ENCODE measurements around the gene INKA1. TPM values are rescaled to one million over a fixed set of nuclear protein-coding genes. Genes with fewer than 3 reads are reported as not detected.

Gene INKA1
- total and polyA plus RNA-seq, 9 donors, result 8.2 to 17.6 (median 11.6) TPM

- Histone ChIP-seq H3K27me3 (ENCODE audit: control insufficient read depth, insufficient read depth, low read length) (no peaks in the 10 kb centered on the region), H3K27ac (ENCODE audit: low read length) (peak overlapping the region; percentile 71), H3K9me3 (replicated peaks; ENCODE audit: control insufficient read depth, low read depth, low read length) (no peaks in the 10 kb centered on the region), H3K4me3 (ENCODE audit: low read length) (peak overlapping the region; percentile 54), H3K36me3 (ENCODE audit: control insufficient read depth, insufficient read depth, low read length) (peaks cover 21% of the 10 kb centered on the region), H3K4me1 (ENCODE audit: control insufficient read depth, insufficient read depth, low read length) (peaks cover 15% of the 10 kb centered on the region)
- DNase-seq, result peak; percentile 52
- under 1% methylated on average over 47 of the region's 50 CpGs for WGBS (ENCODE audit: insufficient coverage)
Observed at GRCh38 chr3:49785565-49786356, 17.3 kb upstream of the INKA1 start.

DNA sequence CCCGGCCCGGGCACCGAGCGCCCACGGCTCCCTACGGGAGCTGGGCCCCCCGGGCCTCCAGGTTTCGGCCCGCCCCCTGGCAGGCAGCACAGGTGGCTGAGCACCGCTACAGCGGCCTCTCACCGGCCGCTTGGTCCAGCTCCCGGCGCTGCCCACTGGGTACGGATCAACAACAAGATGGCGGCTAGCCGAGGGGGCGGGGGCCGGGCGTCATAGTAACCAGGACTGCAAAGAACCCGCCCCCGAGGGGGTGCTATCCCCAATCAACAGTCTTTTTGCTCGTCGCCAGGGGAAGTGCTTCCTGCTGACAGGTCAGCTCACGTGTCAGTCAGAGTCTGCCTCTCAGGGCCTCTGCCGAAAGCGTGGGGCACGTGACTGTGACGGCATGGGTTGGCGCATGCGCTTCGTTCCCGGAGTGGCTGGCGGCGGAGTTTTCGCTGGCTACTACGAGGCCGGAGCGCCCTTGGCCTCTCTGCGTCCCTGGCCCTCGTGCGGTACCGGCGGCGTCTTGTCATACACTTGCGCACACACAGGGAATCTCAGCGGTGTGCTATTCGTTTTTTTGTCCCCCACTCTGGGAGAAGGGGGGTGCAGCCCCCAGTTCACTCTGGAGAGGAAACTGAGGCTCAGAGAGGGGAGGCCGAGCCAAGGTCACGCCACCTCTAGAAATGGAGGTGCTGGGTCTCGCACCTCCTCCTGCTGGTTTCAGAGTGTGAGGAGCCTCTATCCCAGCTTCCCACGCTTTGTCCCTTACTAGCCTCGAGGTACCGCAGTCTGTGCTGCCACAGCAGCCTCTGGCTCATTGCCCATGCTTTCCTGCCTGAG lies 16.5 kb upstream of the INKA1 start, which contains the start of gene IP6K1:
Gene IP6K1, minus strand, starts transcription at position 186 of the 825 bp plus-strand sequence. CDS start 38,502 bp downstream, outside the sequence.
- no peaks in the 10 kb centered on the region for H3K27me3 ChIP-seq (ENCODE audit: control insufficient read depth, insufficient read depth, low read length)

DNA sequence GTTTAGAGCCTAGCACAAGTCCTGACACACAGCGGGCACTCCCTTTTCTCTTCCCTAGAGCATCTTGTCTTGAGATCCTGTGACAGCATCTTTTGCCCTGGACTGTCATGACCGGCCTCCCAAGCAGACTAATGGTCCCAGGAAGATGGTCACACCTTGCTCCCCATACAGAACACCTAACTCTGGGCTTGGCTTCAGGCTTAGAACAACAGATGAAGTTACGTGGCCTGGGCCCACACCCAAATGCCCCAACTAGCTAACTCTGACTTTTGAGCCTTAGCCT lies 15.9 kb upstream of the INKA1 start:
- peak overlapping the region; percentile 97 for H3K27ac ChIP-seq (ENCODE audit: low read length)
- DNase-seq, result no peak
- no peak overlapping the region for H3K4me3 ChIP-seq (ENCODE audit: low read length)
- H3K36me3 ChIP-seq (ENCODE audit: control insufficient read depth, insufficient read depth, low read length), result peaks cover 15% of the 10 kb centered on the region
- H3K27me3 ChIP-seq (ENCODE audit: control insufficient read depth, insufficient read depth, low read length), result no peaks in the 10 kb centered on the region
- peaks cover 15% of the 10 kb centered on the region for H3K4me1 ChIP-seq (ENCODE audit: control insufficient read depth, insufficient read depth, low read length)
- H3K9me3 ChIP-seq (replicated peaks; ENCODE audit: control insufficient read depth, low read depth, low read length), result no peaks in the 10 kb centered on the region
- WGBS (ENCODE audit: insufficient coverage), result 79% methylated on average over 2 of the region's 3 CpGs

More for the DNA sequence above, 16.5 kb upstream of the INKA1 start, which contains the start of gene IP6K1:
- peak; percentile 100 for DNase-seq
- WGBS (ENCODE audit: insufficient coverage), result 8% methylated on average over 51 of the region's 55 CpGs
- Histone ChIP-seq H3K4me3 (ENCODE audit: low read length) (peak within 1 kb of the TSS; percentile 54), H3K36me3 (ENCODE audit: control insufficient read depth, insufficient read depth, low read length) (peaks cover 17% of the 10 kb centered on the region), H3K9me3 (replicated peaks; ENCODE audit: control insufficient read depth, low read depth, low read length) (no peaks in the 10 kb centered on the region), H3K4me1 (ENCODE audit: control insufficient read depth, insufficient read depth, low read length) (peaks cover 15% of the 10 kb centered on the region), H3K27ac (ENCODE audit: low read length) (peak within 1 kb of the TSS; percentile 97)

- H3K27ac ChIP-seq (ENCODE audit: low read length), result peak overlapping the region; percentile 97
- H3K4me3 ChIP-seq (ENCODE audit: low read length), result no peak overlapping the region
- no peaks in the 10 kb centered on the region for H3K27me3 ChIP-seq (ENCODE audit: control insufficient read depth, insufficient read depth, low read length)
- WGBS (ENCODE audit: insufficient coverage), result 71% methylated on average over 4 of the region's 5 CpGs
- DNase-seq, result no peak
- peaks cover 15% of the 10 kb centered on the region for H3K4me1 ChIP-seq (ENCODE audit: control insufficient read depth, insufficient read depth, low read length)
- no peaks in the 10 kb centered on the region for H3K9me3 ChIP-seq (replicated peaks; ENCODE audit: control insufficient read depth, low read depth, low read length)
- H3K36me3 ChIP-seq (ENCODE audit: control insufficient read depth, insufficient read depth, low read length), result peaks cover 12% of the 10 kb centered on the region
Observed at GRCh38 chr3:49787536-49787935, 15.5 kb upstream of the INKA1 start.

DNA sequence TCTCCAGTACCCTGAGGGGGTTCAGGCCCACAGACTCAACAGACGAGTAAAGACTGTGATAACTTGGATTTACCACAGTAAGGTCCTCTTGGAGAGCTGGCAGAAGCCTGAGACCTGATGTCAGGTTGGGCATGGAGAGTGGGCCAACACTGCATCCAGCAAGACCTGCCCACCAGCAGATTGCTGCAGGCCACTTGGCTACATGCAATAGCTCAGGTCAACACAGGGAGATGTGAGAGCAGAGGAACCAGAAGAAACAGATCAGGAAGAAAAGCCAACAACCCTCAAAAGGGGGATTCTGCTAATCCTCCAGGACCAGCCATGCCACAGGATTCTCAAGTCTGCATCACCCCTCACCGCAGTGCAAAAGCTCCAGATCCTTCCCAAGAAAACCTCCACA lies 15.0 kb upstream of the INKA1 start:
- Histone ChIP-seq H3K4me3 (ENCODE audit: low read length) (no peak overlapping the region), H3K4me1 (ENCODE audit: control insufficient read depth, insufficient read depth, low read length) (peaks cover 15% of the 10 kb centered on the region), H3K27ac (ENCODE audit: low read length) (peak overlapping the region; percentile 97), H3K27me3 (ENCODE audit: control insufficient read depth, insufficient read depth, low read length) (no peaks in the 10 kb centered on the region), H3K36me3 (ENCODE audit: control insufficient read depth, insufficient read depth, low read length) (peaks cover 11% of the 10 kb centered on the region), H3K9me3 (replicated peaks; ENCODE audit: control insufficient read depth, low read depth, low read length) (no peaks in the 10 kb centered on the region)
- WGBS (ENCODE audit: insufficient coverage), result 100% methylated on average over 2 of the region's 2 CpGs
- DNase-seq, result no peak

DNA sequence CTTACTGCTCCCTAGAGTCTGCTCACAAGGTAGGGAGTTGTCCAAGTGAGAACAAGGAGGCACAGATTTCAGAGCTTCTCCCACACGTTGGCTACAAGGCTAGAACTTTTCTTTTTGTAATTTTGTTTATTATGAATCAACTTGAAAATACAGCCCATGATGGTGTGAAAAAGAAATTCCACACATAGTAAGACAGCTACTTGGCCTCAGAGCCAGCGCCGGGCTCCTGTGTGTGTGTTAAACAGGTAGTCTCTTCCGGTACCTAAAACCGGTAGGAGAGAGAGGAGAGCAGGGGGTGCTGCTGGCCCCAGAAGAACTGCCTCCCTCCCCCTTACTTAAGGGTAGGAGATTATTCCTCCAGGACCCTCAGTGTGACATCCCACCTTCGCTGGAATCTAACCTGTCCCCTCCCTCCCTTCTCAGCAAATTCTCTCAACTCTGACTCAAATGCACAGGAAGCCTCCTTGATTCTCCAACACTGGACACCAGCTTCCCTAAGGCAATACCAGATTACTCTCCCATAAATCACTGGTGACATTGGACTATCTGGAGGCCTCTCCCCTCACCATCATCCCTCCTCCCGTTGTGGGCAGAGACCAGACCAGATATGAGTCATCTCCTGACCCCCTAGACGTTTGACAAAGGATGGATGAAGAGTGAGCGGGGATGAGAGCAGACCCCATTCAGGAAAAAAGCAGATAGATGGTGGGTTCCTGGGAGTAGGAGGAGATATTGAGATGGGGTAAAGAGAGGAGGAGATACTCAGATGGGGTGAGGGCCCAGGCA lies 12.2 kb upstream of the INKA1 start:
- Histone ChIP-seq H3K27ac (ENCODE audit: low read length) (no peak overlapping the region), H3K27me3 (ENCODE audit: control insufficient read depth, insufficient read depth, low read length) (no peaks in the 10 kb centered on the region), H3K4me1 (ENCODE audit: control insufficient read depth, insufficient read depth, low read length) (peaks cover 7% of the 10 kb centered on the region), H3K36me3 (ENCODE audit: control insufficient read depth, insufficient read depth, low read length) (no peaks in the 10 kb centered on the region), H3K4me3 (ENCODE audit: low read length) (no peak overlapping the region), H3K9me3 (replicated peaks; ENCODE audit: control insufficient read depth, low read depth, low read length) (no peaks in the 10 kb centered on the region)
- 48% methylated on average over 2 of the region's 9 CpGs for WGBS (ENCODE audit: insufficient coverage)
- no peak for DNase-seq

GRCh38 chr3:49791571-49791970 lies 11.5 kb upstream of the INKA1 start:
- Histone ChIP-seq H3K4me3 (ENCODE audit: low read length) (no peak overlapping the region), H3K9me3 (replicated peaks; ENCODE audit: control insufficient read depth, low read depth, low read length) (no peaks in the 10 kb centered on the region), H3K27me3 (ENCODE audit: control insufficient read depth, insufficient read depth, low read length) (no peaks in the 10 kb centered on the region), H3K36me3 (ENCODE audit: control insufficient read depth, insufficient read depth, low read length) (no peaks in the 10 kb centered on the region), H3K4me1 (ENCODE audit: control insufficient read depth, insufficient read depth, low read length) (peaks cover 7% of the 10 kb centered on the region), H3K27ac (ENCODE audit: low read length) (no peak overlapping the region)
- WGBS (ENCODE audit: insufficient coverage), result 74% methylated on average over 3 of the region's 4 CpGs
- DNase-seq, result no peak

- H3K4me3 ChIP-seq (ENCODE audit: low read length), result no peak overlapping the region
- no peaks in the 10 kb centered on the region for H3K36me3 ChIP-seq (ENCODE audit: control insufficient read depth, insufficient read depth, low read length)
- WGBS (ENCODE audit: insufficient coverage), result 92% methylated on average over 9 of the region's 10 CpGs
- no peak overlapping the region for H3K27ac ChIP-seq (ENCODE audit: low read length)
- no peak for DNase-seq
- no peaks in the 10 kb centered on the region for H3K27me3 ChIP-seq (ENCODE audit: control insufficient read depth, insufficient read depth, low read length)
- no peaks in the 10 kb centered on the region for H3K4me1 ChIP-seq (ENCODE audit: control insufficient read depth, insufficient read depth, low read length)
- no peaks in the 10 kb centered on the region for H3K9me3 ChIP-seq (replicated peaks; ENCODE audit: control insufficient read depth, low read depth, low read length)
Observed at GRCh38 chr3:49792371-49793150, 10.5 kb upstream of the INKA1 start.

DNA sequence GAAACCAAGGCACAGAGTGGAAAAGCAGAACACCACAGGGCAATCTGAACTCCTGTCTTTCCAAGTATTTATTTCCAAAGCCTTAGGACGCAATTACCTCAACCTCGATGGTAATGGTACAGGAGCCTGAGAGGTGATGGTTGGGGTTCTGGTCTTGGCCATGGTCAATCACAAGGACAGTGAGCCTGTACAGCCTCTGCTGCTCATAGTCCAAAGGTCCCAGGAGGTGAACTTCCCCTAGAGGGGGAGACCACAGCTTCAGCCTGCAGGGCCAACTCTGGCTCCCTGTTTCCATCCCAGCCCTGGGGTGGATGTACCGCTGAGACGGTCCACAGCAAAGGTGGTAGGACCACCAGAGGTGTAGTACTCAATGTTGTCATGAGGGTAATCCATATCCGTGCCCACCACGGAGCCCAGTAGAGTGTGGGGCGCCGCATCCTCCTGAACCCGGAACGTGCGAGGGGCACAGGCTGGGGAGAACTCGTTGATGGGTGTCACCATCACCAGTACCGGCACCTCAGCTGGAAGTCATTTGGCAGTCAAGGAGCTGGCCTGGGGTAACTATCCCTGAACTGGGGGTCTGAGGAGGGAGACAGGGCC lies 9.5 kb upstream of the INKA1 start:
- Histone ChIP-seq H3K27ac (ENCODE audit: low read length) (no peak overlapping the region), H3K36me3 (ENCODE audit: control insufficient read depth, insufficient read depth, low read length) (no peaks in the 10 kb centered on the region), H3K27me3 (ENCODE audit: control insufficient read depth, insufficient read depth, low read length) (no peaks in the 10 kb centered on the region), H3K9me3 (replicated peaks; ENCODE audit: control insufficient read depth, low read depth, low read length) (no peaks in the 10 kb centered on the region), H3K4me3 (ENCODE audit: low read length) (no peak overlapping the region), H3K4me1 (ENCODE audit: control insufficient read depth, insufficient read depth, low read length) (no peaks in the 10 kb centered on the region)
- DNase-seq, result no peak
- 92% methylated on average over 11 of the region's 13 CpGs for WGBS (ENCODE audit: insufficient coverage)

All from muscle of leg (tissue), 11 donors.